C4-2B (cell line): ENCODE measurements around the gene SKP1.

Source experiments
- H3K27ac ChIP-seq: fragments of 450-650 bp; 2 replicates; pipeline ENCODE4 v1.5.1; 2017
- CTCF ChIP-seq: fragments of 450-650 bp; conservative IDR thresholded peaks from 2 replicates; pipeline ENCODE4 v1.5.1; 2017; ENCODE audit warnings: mild to moderate bottlenecking
- ZFX ChIP-seq: fragments of 450-650 bp; IDR thresholded peaks from 2 replicates; pipeline ENCODE4 v1.6.1; 2017

The SKP1 gene

DNA sequence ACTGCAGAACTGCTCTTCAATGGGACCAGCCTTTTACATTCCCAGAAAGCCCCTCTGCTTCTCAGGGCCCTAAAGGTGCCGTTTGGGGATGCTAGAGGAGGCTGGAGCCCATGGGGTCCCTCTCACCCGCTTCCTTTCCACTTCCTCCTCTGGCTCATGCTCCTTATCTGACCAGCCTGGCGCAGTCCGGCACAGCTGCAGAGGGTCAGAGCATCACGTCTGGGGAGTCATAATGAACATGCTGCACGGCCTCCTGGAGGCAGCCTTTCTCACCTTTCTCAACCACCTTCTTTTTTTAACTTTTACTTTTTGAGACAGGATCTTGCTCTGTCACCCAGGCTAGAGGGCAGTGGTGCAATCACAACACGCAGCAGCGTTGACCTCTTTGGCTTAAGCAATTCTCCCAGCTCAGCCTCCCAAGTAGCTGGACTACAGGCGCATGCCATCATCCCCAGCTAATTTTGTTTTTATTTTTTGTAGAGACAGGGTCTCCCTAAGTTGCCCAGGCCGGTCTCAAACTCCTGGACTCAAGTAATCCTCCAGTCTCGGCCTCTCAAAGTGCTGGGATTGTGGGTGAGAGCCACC, 77.4 kb downstream of the SKP1 start:
- H3K27ac ChIP-seq, result no peak overlapping the region
- TF ChIP-seq CTCF (no peak), ZFX (no peak)
